Lower leg skin (tissue), 3 donors: ENCODE measurements around the gene AKAP10.

Source experiments
- POLR2A ChIP-seq, 2 donors: fragments of 450-650 bp; IDR thresholded peaks; one replicate each; pipeline ENCODE4 v1.6.1; 2016 to 2017; ENCODE audit warnings: antibody characterized with exemption in 2 of 2, mild to moderate bottlenecking in 1 of 2, moderate library complexity in 1 of 2
- TF ChIP-seq, protein P1 (sequence below), 3 donors: fragments of 450-650 bp; IDR thresholded peaks; one replicate each; pipeline ENCODE4 v1.5.1; 2016; ENCODE audit warnings: antibody characterized with exemption in 3 of 3, mild to moderate bottlenecking in 3 of 3, moderate library complexity in 2 of 3

DNA sequence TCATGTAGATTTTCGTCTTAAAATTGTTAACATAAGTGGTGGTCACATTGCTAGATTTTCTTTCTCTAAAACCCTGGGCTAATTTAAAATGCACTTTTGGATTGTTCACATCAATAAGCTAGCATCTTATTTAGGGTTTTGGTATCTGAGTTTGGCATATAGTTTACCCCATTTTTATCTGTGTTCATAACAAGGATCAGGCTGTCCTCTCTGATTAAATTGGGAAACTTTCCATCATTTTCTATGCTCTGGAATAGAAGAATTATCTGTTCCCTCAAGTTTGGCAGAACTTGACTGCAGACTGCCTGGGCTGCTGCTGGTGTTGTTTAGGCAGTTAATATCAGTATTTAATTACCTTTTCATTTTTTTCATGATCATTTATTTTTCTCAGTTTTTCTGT lies 33.3 kb upstream of the AKAP10 start:
- TF ChIP-seq, protein P1, sequence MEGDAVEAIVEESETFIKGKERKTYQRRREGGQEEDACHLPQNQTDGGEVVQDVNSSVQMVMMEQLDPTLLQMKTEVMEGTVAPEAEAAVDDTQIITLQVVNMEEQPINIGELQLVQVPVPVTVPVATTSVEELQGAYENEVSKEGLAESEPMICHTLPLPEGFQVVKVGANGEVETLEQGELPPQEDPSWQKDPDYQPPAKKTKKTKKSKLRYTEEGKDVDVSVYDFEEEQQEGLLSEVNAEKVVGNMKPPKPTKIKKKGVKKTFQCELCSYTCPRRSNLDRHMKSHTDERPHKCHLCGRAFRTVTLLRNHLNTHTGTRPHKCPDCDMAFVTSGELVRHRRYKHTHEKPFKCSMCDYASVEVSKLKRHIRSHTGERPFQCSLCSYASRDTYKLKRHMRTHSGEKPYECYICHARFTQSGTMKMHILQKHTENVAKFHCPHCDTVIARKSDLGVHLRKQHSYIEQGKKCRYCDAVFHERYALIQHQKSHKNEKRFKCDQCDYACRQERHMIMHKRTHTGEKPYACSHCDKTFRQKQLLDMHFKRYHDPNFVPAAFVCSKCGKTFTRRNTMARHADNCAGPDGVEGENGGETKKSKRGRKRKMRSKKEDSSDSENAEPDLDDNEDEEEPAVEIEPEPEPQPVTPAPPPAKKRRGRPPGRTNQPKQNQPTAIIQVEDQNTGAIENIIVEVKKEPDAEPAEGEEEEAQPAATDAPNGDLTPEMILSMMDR (IDR thresholded peaks at IDR 0.05) = no peak
- no peak for TF ChIP-seq POLR2A (IDR thresholded peaks at IDR 0.05)
